ENCODE results near the gene DYNC1I1.

DNA sequence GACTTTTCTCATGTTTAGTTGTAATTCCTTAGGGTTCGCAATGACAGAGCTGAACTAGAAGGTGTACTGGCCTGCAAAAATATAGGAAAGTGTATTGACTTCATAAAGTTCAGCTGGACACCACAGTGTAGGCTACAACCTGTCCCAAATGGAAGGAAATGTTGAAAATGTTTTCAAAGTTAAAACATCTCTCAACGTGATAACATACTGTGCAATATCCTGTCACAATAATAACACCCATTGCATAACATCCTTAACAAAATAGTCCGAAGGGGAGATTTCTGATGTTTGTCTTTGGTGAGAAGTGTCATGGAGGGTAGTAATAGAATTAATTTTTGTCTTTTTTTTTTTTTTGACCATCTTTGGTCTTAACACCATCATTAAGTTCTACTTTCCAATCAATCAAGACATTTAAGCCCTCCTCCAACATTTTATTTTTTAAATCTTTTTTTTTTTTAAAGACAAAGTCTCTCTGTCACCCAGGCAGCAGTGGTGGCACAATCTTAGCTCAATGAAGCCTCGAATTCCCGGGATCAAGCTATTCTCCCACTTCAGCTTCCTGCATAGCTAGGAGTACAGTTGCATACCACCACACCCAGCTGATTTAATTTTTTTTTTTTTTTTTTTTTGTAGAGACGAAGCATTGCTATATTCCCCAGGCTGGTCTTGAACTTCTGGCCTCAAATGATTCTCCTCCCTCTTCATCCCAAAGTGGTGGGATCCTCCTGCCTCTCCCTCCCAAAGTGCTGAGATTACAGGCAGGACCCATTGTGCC, 45.7 kb downstream of the DYNC1I1 start:
- no peak for TF ChIP-seq EZH2 (IDR thresholded peaks at IDR 0.05)
- TF ChIP-seq, protein P1, sequence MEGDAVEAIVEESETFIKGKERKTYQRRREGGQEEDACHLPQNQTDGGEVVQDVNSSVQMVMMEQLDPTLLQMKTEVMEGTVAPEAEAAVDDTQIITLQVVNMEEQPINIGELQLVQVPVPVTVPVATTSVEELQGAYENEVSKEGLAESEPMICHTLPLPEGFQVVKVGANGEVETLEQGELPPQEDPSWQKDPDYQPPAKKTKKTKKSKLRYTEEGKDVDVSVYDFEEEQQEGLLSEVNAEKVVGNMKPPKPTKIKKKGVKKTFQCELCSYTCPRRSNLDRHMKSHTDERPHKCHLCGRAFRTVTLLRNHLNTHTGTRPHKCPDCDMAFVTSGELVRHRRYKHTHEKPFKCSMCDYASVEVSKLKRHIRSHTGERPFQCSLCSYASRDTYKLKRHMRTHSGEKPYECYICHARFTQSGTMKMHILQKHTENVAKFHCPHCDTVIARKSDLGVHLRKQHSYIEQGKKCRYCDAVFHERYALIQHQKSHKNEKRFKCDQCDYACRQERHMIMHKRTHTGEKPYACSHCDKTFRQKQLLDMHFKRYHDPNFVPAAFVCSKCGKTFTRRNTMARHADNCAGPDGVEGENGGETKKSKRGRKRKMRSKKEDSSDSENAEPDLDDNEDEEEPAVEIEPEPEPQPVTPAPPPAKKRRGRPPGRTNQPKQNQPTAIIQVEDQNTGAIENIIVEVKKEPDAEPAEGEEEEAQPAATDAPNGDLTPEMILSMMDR (IDR thresholded peaks at IDR 0.05), result no peak
